Right kidney (tissue), 9 donors: ENCODE data around the gene SLC38A7.
"Not testable (repeated sequence)": the region's sequence is repeated elsewhere in the genome, so short reads cannot be mapped to it uniquely, and the experiment has no call there.

Source experiments
- DNase-seq: peaks from one replicate; pipeline ENCODE4 v3.0.0-alpha.2; 2016
- long read RNA-seq, 8 donors: transcript quantifications; one replicate each; lab custom pipeline, GENCODE V29; 2026

SLC38A7 gene, protein sequence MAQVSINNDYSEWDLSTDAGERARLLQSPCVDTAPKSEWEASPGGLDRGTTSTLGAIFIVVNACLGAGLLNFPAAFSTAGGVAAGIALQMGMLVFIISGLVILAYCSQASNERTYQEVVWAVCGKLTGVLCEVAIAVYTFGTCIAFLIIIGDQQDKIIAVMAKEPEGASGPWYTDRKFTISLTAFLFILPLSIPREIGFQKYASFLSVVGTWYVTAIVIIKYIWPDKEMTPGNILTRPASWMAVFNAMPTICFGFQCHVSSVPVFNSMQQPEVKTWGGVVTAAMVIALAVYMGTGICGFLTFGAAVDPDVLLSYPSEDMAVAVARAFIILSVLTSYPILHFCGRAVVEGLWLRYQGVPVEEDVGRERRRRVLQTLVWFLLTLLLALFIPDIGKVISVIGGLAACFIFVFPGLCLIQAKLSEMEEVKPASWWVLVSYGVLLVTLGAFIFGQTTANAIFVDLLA
- long read RNA-seq, donor 1, full-length matches to known transcripts = 2 of 2 reads
- long read RNA-seq, donor 1, partial matches to known transcripts = 0 of 2 reads
- long read RNA-seq, donor 1, other reads (novel, unspliced or antisense) = 0 of 2 reads
- long read RNA-seq, donor 2 = 0 reads
- long read RNA-seq, donor 3 = 0 reads
- long read RNA-seq, donor 4, full-length matches to known transcripts = 3 of 3 reads
- long read RNA-seq, donor 4, partial matches to known transcripts = 0 of 3 reads
- long read RNA-seq, donor 4, other reads (novel, unspliced or antisense) = 0 of 3 reads
- long read RNA-seq, donor 5, full-length matches to known transcripts = 5 of 5 reads
- long read RNA-seq, donor 5, partial matches to known transcripts = 0 of 5 reads
- long read RNA-seq, donor 5, other reads (novel, unspliced or antisense) = 0 of 5 reads
- long read RNA-seq, donor 6, full-length matches to known transcripts = 4 of 17 reads
- long read RNA-seq, donor 6, partial matches to known transcripts = 13 of 17 reads
- long read RNA-seq, donor 6, other reads (novel, unspliced or antisense) = 0 of 17 reads
- long read RNA-seq, donor 7 = 0 reads
- long read RNA-seq, donor 8, full-length matches to known transcripts = 4 of 4 reads
- long read RNA-seq, donor 8, partial matches to known transcripts = 0 of 4 reads
- long read RNA-seq, donor 8, other reads (novel, unspliced or antisense) = 0 of 4 reads

DNA sequence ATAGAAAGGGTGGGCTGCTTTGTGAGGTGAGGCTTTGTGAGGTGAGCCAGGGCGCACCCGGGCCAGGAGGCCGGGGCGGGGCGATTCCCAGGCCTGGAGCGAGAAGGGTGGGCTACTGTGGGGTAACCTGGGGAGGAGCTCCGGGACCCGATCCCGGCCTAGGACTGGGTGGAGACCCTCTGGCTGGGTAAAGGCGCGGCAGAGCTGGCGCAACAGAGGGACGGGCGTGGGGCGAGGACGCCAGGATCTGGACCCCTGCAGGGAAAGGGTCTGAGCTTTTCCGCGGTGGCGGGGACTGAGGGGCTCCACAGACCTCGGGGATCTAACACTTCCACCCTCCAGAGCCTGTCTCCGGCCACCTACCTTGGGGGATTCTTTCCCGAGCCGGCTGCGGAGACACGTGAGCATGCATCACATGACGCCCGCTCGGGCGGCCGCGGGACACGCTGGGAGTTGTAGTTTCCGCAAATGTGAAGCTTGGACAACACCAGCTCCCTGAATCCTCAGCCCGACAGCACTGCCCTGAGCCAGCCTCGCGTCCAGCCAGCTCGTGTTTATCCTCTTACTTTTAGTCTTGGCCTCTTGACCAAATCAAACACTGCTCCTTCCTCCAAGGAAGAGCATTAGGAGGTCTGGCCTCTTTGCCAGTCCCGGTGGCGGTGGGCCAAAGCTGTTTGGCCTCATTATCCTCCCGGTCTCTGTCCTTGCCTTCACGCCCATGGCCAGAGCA is at the start of gene SLC38A7:
Gene SLC38A7, minus strand, starts transcription at position 417 of the 730 bp plus-strand sequence. CDS start 4,644 bp downstream, outside the sequence.
- DNase-seq = peak; percentile 75

GRCh38 chr16:58733671-58734458 is 49.3 kb upstream of the SLC38A7 start, which contains the start of gene GOT2:
Gene GOT2, minus strand, starts transcription at chr16:58734316. Its CDS starts 88 bp downstream, at chr16:58734228.
- peak; percentile 94 for DNase-seq

DNA sequence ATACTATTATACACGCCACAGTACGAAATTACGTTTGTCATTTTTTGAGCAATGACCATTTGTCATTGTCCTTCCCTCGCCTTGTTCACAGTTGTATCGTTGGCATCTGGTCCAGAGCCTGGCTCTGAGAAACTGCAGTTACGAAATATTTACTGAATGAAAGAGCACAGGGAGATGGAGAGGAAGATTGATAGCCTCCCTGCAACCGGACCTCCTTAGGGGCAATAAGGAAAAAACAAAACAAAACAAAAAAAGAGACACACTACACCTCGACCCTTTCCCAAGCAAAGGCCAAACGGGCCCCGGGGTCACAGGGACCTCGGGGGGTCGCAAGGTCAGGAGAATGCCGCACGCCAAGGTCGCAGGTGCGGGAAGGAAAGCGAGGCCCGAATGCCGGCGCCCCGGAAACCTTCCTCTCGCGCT is 48.7 kb upstream of the SLC38A7 start:
- no peak for DNase-seq

DNA sequence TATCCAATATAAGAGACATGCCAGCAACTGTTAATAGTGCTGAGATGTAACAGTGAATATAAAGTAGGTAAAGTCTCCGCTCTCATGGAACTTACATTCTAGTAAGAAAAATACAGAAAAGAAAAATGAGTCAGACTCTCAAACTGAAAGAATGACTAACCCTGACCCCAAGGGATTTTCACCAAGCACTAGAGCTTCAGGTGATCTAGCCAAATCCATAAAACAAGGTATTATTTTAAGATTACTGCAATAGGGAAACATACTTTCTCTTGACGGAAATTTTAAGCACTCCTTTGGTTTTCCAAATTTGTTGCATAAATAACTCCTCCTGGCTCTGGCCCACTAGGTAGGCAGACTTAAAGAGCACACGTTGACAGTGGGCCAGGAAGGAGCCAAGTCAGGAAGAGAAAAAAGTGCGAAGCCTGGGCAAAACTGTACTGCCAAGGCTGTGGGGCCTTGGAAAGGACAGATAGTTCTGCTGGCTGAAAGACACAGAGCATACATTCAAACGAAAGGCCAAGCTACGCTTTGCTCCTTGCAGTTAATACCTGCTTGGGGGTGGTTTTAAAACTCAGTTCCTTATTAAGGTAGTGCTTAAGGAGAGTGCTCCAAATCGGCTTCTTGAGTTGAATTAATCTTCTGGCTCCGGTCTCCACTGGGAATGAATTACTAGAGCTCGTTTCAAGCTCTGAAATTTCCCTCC is 48.1 kb upstream of the SLC38A7 start:
- DNase-seq = peak; percentile 13

DNA sequence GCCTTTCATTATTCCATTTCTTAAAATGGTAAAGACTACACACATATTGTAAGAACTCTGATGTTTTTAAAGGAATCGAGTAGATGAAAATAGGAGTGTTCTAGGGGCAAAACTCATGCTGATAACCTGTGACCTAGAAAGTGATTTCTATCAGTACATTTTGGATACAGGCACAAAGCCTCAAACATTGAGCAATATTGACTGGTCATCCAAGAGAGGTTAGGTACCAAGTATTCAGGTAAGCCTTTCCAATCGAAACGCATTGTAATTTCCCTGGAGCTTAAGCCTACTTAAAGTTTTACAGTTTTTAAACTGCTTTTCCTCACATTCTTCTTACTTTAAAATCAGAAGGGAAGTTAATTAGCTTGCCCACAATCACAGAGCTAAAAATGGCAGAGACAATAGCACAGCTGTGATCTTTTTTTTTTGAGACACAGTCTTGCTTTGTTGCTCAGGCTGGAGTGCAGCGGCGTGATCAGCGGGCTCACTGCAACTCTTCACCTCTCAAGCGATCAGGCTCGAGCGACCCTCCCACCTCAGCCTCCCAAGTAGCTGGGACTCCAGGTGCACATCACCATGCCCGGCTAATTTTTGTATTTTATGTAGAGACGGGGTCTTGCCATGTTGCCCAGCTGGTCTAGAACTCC is 46.3 kb upstream of the SLC38A7 start:
- no peak for DNase-seq

DNA sequence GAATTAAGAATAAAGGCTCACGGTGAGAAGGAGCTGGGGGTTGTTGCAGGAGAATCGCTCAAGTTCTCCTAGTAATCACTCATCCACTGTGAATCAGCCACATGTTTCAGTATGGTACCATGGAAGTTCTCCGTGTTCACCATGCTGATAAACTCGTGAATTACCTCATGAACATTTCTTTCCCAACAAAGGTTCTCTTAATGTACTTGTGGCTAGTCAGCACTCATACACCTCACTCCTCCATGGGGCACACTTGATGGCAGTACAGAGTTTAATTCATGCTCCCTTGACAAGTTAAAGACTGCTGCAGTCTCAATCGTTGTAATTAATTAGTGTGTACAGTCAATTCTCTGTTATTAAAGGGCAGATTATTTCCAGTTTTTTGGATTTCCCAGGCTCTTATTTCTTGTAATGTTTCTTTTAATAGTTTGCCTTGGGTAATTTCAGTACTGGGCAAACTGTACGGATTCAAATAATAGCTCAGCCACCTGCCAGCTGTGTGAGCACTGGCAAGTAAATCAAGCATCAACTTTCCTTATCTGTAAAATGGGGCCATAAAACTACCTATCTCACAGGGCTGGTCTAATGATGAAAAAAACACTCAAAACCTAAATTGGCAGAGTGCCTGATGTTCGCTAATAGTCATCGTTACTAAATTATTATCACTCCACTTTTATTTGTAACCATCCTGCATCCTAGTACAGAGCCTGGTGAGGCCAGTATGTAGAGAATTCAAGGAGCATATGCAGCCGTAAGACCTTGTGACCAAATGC is 43.4 kb upstream of the SLC38A7 start:
- DNase-seq = no peak

- DNase-seq = no peak
These were observed 42.6 kb upstream of the SLC38A7 start for GRCh38 chr16:58727028-58727781.

DNA sequence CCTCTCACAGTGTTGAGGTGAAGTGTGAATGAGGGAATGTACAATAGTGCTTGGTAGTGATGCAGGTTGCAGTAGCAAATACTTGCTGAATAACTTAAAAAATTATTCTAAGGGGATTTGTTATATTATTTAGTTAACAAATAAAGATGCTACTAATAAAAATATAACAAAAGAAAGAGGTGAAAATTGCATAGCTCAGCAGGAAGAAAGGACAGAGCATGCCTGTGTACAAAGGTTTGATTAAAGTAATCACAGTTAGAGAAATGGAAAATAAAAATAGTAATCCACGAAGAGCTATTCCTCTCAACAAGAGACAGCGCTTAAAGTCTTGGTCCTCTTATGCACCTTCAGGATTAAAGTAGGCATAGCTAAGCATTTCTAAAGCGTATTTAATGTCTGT is 38.5 kb upstream of the SLC38A7 start:
- DNase-seq = no peak

- DNase-seq = no peak
These were observed 33.4 kb upstream of the SLC38A7 start for GRCh38 chr16:58717994-58718393.

DNA sequence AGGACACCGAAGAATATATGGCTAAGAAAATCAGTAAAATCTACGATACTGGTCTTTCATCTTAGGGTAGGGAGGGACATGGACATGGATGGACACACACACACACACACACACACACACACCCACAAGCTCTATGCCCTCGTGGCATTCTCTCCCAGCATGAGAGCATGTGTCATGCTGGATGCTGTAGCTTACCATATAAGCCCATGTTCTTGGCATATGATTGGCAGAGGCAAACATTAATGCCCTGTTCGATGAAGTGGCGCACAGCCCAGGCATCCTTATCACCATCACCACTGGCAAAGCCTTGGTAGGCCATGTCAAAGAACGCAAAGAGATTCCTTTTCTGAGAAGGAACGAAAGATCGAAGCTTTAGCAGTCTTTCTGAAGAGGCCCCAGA is 31.9 kb upstream of the SLC38A7 start:
- DNase-seq = no peak

- DNase-seq = no peak
These were observed 29.2 kb upstream of the SLC38A7 start for GRCh38 chr16:58713742-58714141.

- DNase-seq = peak; percentile 17
These were observed 24.8 kb upstream of the SLC38A7 start for GRCh38 chr16:58709333-58709732.

DNA sequence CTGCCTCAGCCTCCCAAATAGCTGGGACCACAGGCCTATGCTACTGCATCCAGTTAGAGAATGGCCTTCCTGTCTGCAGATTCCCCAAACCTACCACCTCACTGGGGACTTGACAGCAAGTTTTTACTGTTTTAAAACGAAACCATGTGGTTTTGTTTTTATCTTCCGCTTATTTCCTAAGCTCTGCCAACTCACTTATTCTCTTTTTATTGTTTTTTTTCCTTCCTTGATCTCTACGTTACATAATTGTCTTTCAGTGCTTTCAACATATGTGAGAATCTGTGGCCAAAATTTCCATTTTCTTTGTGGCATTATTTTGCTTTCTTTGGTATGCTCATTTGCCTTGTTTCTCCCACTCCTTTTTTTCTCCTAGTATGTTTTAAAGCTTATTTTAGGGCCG is 14.6 kb upstream of the SLC38A7 start:
- no peak for DNase-seq

GRCh38 chr16:58695368-58695767 is 10.8 kb upstream of the SLC38A7 start:
- DNase-seq = no peak

GRCh38 chr16:58692450-58692849 is 7.9 kb upstream of the SLC38A7 start:
- no peak for DNase-seq

GRCh38 chr16:58686985-58687706 is 2.6 kb upstream of the SLC38A7 start:
- DNase-seq = not testable (repeated sequence)

DNA sequence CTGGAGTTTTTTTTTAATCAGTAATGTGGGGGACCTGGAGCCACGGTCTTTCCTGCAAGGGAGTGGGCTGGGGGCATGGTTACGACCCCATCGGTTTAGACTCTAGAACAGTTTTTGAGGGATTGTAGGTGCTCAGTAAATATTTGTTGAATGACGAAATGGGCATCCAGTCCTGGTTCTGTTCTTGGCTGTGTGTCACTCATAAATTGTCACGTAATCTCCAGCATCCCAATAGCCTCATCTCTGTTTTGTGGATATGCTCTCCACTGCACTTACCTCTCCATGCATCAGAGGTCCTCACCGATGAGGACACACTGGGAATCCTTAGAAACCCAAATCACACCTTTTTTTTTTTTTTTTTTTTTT is 497 bp upstream of the SLC38A7 start:
- DNase-seq = no peak

DNA sequence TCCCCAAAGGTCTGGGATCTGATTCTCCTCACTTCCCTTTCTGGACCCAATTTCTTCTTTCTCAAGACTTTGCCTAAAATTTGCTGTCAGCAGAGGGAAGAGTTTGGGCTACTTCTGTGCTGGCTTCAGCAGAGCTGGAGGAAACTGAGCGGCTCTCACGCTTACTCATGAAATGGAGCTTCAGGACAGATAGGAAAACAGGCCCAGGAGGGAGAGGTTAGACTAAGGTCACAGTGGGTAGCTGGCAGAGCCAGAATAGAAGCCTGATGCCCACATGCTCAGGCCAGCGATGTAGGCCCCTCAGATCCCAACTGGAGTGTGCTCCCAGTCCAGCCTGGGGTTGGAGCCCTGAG is 593 bp downstream of the SLC38A7 start:
- DNase-seq = no peak
